GM13976 (cell line): ENCODE measurements around the gene ABHD17C.

Experiments
- DNase-seq: peaks from one replicate; pipeline ENCODE4 v3.0.0; 2012; ENCODE audit warnings: low spot score
- in situ Hi-C: fragments of 300-500 bp; cut with MboI; formaldehyde crosslinking; loops from one replicate; pipeline ENCODE4 v1.12.0; 2022; ENCODE audit warnings: low sequenced_read_pairs, mixed read lengths, inconsistent platforms; ENCODE audit not compliant: unreplicated experiment
- TF ChIP-seq, protein P1 (sequence below): IDR thresholded peaks from 2 replicates; pipeline ENCODE4 v1.5.1; 2012; ENCODE audit warnings: borderline replicate concordance, mild to moderate bottlenecking; ENCODE audit not compliant: insufficient read depth; ENCODE audit errors: extremely low read depth, missing control alignments, control extremely low read depth

Gene ABHD17C

DNA sequence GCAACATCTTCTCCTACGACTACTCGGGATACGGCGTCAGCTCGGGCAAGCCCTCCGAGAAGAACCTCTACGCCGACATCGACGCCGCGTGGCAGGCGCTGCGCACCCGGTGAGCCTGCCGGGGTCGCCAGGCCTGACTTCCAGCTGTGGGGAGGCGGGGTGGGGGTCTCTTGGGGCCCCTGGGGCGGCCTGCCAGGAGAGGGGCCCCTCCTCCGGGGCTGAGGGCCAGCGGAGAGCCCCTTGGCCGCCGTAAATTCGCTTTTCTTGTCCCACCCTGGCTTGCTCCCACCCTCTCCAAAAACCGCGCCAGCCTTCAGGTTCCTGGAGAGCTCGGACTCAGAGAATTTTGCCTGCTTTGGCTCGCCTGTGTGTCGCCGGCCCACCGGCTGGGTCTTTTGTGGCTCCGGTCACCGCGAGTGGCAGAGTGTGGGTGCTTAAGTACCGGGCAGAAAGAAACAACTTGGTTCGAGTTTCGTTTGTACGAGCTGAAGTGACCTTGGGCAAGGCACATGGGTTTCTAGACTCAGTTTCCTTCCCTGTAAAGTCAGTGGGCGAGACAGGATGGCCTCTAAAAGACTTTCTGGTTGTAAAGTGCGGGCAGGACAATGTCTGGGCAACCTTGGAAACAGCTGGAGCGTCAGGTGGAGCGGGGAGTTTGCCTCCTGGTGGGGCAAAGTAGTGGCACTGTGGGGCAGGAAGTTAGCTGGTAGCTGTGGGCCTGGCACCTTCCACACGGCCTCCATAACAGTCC lies 976 bp downstream of the ABHD17C start:
- DNase-seq: no peak
- TF ChIP-seq, protein P1, sequence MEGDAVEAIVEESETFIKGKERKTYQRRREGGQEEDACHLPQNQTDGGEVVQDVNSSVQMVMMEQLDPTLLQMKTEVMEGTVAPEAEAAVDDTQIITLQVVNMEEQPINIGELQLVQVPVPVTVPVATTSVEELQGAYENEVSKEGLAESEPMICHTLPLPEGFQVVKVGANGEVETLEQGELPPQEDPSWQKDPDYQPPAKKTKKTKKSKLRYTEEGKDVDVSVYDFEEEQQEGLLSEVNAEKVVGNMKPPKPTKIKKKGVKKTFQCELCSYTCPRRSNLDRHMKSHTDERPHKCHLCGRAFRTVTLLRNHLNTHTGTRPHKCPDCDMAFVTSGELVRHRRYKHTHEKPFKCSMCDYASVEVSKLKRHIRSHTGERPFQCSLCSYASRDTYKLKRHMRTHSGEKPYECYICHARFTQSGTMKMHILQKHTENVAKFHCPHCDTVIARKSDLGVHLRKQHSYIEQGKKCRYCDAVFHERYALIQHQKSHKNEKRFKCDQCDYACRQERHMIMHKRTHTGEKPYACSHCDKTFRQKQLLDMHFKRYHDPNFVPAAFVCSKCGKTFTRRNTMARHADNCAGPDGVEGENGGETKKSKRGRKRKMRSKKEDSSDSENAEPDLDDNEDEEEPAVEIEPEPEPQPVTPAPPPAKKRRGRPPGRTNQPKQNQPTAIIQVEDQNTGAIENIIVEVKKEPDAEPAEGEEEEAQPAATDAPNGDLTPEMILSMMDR: no peak

DNA sequence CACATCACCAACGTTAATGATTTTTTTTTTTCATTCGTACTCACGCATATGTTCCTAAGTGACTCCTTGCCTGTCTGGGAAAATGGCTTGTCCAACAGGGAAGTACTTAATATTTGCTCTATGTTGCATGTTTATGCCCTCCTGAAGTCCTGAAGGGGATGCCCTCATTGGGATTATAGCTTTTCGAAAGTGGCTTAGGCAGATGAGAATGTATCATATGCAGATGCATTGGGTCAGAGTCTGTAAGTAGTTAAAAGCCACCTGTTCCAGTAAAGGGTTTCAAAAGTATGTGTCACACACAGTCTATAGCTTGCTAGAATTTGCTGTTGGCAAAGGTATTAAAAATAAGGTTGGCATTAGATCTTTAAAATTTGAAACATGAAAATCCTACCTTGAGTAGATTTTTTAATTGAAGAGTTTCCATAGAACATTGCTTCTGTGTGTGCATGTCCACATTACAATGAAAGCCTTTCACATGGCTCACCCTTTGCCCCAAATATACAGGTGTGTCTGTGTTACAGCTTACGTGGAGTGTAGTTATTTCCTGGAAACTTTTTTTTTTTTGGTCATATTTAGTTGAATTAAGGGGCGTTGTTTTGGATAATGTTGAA lies 2.1 kb downstream of the ABHD17C start:
- no peak for DNase-seq
- in situ Hi-C loops: no loop called here
- TF ChIP-seq, protein P1: no peak

More for the DNA sequence above, 976 bp downstream of the ABHD17C start:
- in situ Hi-C loops: no loop called here

DNA sequence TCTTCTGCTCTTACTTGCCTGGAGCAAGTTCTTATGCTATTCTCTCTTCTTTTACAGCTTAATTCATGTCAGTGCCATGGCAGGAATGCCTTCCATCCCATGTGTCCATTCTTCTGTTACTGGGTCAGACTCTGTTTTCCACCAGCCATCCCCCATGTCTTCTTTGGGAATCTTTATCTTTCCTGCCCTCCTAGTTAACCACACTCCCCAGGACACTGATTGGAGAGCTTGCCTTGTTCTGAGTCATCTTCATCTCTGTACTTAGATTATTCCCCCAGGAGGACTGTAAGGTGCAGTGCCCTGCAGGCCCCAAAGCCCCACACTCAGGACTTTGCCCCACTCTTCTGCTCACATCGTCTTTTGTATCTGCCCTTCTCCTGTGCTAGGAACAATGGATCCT lies 3.6 kb downstream of the ABHD17C start:
- in situ Hi-C loops: no loop called here
- no peak for DNase-seq
- TF ChIP-seq, protein P1: no peak

DNA sequence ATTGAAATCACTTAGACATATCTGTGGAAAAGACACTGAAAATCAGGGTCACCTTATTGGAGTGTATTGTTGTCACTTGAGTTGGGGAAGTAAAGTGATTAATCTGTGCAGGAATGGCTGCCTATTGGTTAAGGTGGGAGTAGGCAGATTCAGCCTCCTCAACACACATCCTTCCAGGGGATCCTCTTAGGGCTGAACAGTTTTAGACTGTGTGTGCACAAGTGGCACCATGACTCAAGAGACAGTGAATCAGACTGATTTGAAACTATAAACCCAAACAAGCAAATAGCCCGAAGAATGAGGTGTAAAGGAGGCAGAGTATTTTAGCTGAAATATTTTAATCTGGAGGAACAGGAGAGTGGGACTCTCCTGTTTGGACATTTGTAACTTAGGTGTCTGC lies 4.9 kb downstream of the ABHD17C start:
- in situ Hi-C loops: no loop called here
- DNase-seq: no peak

DNA sequence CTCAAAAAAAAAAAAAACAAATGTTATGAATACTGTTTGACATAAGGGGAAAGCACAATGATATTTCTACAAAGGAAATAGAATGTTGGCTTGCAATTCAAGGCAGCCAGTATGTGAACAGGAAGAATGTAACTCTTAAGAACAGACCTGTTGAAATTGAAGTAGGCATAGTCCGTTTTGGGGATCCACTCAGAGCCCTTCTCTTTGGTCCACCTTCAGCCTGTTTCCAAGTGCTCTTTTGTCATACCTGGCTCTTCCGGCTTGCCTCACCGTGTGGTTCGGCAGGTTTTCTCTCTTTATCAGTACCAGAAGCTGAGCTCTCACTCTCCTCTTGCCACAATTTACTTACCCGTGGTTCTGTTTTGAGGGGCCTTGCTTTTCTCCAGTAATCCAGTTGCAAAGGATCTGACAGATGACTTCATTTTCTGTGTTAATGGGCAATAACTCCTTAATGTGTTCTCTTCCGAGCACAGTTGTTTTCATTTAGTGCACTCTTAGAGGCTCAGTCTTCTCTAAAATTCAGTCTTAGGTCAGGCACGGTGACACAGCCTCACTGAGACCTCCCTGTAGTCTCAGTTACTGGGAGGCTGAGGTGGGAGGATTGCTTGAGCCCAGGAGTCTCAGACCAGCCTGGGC lies 6.7 kb downstream of the ABHD17C start:
- TF ChIP-seq, protein P1: no peak
- in situ Hi-C loops: no loop called here
- DNase-seq: no peak

More for the DNA sequence above, 4.9 kb downstream of the ABHD17C start:
- TF ChIP-seq, protein P1: no peak

DNA sequence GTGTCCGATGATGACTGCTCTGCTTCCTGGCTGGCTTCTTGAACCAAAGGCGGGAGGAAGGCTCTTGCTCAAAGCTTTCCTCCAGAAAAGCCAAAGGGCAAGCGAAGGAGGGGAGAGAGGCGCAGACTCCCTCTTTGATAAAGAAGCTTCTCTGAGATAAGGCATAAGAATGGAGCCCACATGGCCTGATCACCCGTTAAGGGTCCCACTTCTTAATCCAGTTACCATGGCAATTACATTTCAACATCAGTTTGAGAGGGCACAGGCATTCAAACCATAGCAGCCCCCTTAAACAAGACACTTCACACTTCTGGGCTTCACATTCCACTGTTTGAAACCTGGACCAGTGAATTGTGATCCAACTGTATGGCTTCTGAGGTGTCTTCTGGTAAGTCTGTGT lies 8.0 kb downstream of the ABHD17C start:
- DNase-seq: no peak
- in situ Hi-C loops: no loop called here
- TF ChIP-seq, protein P1: no peak
